SK-N-MC (cell line): ENCODE data around the gene DPP10.

Experiments
- EZH2 ChIP-seq: fragments of 200-600 bp; sonication (generic); IDR thresholded peaks from one replicate; pipeline ENCODE4 v1.6.1; 2017; ENCODE audit warnings: antibody characterized with exemption
- POLR2AphosphoS5 ChIP-seq: IDR thresholded peaks from 2 replicates; pipeline ENCODE4 v1.6.1; 2012; ENCODE audit warnings: mild to moderate bottlenecking, low read depth, low read length, borderline replicate concordance

- no peak for TF ChIP-seq POLR2AphosphoS5
- TF ChIP-seq EZH2 = no peak
Measured at GRCh38 chr2:115763601-115764000, 1321.2 kb downstream of the DPP10 start.
